Panc1 (cell line): ENCODE data around the gene COG8. TPM values are rescaled to one million over a fixed set of nuclear protein-coding genes. Genes with fewer than 3 reads are reported as not detected.

Experiments used
- ATAC-seq: fragments of 200-7000 bp; cut with Tn5 transposase; 2 replicates; pipeline ENCODE4 v1.9.1; 2020; ENCODE audit warnings: mild to moderate bottlenecking, moderate library complexity
- BruUV-seq: library from RNA; stranded (reverse); fragments of 400-500 nt; replicated peaks from 2 replicates; lab custom pipeline; 2021; lab: Mats Ljungman, UMichigan
- CTCF ChIA-PET: fragments of 300-600 bp; sonication (Branson Sonifier 250); formaldehyde crosslinking; loops from one replicate; lab custom pipeline; 2022; ENCODE audit warnings: antibody characterized with exemption; lab: Charles Lee
- POLR2A ChIA-PET: fragments of 300-600 bp; sonication (Branson Sonifier 250); formaldehyde crosslinking; loops from one replicate; lab custom pipeline; 2022; ENCODE audit warnings: antibody characterized with exemption; lab: Charles Lee
- DNase-seq: peaks from one replicate; pipeline ENCODE4 v3.0.0-alpha.2; 2010; ENCODE audit warnings: low read depth, low spot score
- H3K27ac ChIP-seq: 2 replicates; pipeline ENCODE4 v1.5.1; 2011; ENCODE audit warnings: mild to moderate bottlenecking, low read length, inconsistent platforms
- H3K27me3 ChIP-seq: fragments of 200-500 bp; sonication (Bioruptor generic); 2 replicates; pipeline ENCODE4 v1.6.0; 2014; ENCODE audit warnings: low read length, inconsistent platforms; ENCODE audit not compliant: control insufficient read depth, insufficient read depth
- H3K36me3 ChIP-seq: fragments of 200-500 bp; sonication (Bioruptor generic); 2 replicates; pipeline ENCODE4 v1.5.1; 2014; ENCODE audit warnings: inconsistent platforms, mild to moderate bottlenecking, low read length, moderate library complexity; ENCODE audit not compliant: control insufficient read depth, insufficient read depth
- H3K4me1 ChIP-seq: 2 replicates; pipeline ENCODE4 v1.5.1; 2011; ENCODE audit warnings: inconsistent platforms, mild to moderate bottlenecking, low read length, moderate library complexity; ENCODE audit not compliant: control insufficient read depth, insufficient read depth
- H3K4me3 ChIP-seq, 2 experiments: 2 replicates each; pipeline ENCODE4 v1.5.1; 2011 to 2012; ENCODE audit warnings: low read depth in 2 of 2, low read length in 2 of 2, mild to moderate bottlenecking in 2 of 2, inconsistent platforms in 1 of 2, moderate library complexity in 1 of 2
- H3K9me3 ChIP-seq: fragments of 200-500 bp; sonication (Bioruptor generic); 2 replicates; pipeline ENCODE4 v1.5.1; 2014; ENCODE audit warnings: low read depth, mild to moderate bottlenecking, inconsistent platforms, low read length, moderate library complexity; ENCODE audit not compliant: control insufficient read depth, insufficient read depth
- CTCF ChIP-seq: fragments of 450-650 bp; IDR thresholded peaks from 2 replicates; pipeline ENCODE4 v1.5.1; 2017; ENCODE audit warnings: mild to moderate bottlenecking
- POLR2AphosphoS5 ChIP-seq: IDR thresholded peaks from 2 replicates; pipeline ENCODE4 v1.6.1; 2012; ENCODE audit warnings: mild to moderate bottlenecking, low read depth, low read length, moderate library complexity
- REST ChIP-seq, 2 experiments: IDR thresholded peaks; 2 replicates each; pipeline ENCODE4 v1.6.1; 2011 to 2012; ENCODE audit warnings: low read depth in 2 of 2, control low read depth in 1 of 2, low read length in 1 of 2, mild to moderate bottlenecking in 1 of 2, moderate library complexity in 1 of 2; ENCODE audit not compliant: insufficient read depth in 1 of 2
- SIN3A ChIP-seq: IDR thresholded peaks from 2 replicates; pipeline ENCODE4 v1.6.1; 2012; ENCODE audit warnings: low read depth, mild to moderate bottlenecking, low read length, moderate library complexity, borderline replicate concordance; ENCODE audit not compliant: insufficient read depth
- TCF7L2 ChIP-seq: IDR thresholded peaks from 2 replicates; pipeline ENCODE4 v1.6.1; 2011; ENCODE audit warnings: mild to moderate bottlenecking, low read depth, low read length, inconsistent platforms
- in situ Hi-C: cut with HindIII; loops from 2 replicates; pipeline ENCODE4 v1.10.0; 2016; ENCODE audit warnings: low sequenced_read_pairs, low pct_unique_long_range_greater_than_20kb
- intact Hi-C: fragments of 100-400 bp; cut with micrococcal nuclease; formaldehyde crosslinking; loops from one replicate; pipeline ENCODE4 v1.10.0; 2022; ENCODE audit not compliant: unreplicated experiment
- total RNA-seq: library from RNA; stranded (reverse); gene quantifications from one replicate; pipeline ENCODE4 v1.2.1, GENCODE V29; 2021; ENCODE audit not compliant: unreplicated experiment

COG8 gene
- total RNA-seq, 1 experiment from 2014 or later: 30.5 TPM

GRCh38 chr16:69367980-69368379 is 28.6 kb upstream of the COG8 start:
- Histone ChIP-seq H3K4me1 (no peaks in the 10 kb centered on the region), H3K9me3 (no peaks in the 10 kb centered on the region), H3K27ac (no peak overlapping the region), H3K4me3 (no peak overlapping the region), H3K27me3 (no peaks in the 10 kb centered on the region), H3K36me3 (peaks cover 9% of the 10 kb centered on the region)
- TF ChIP-seq SIN3A (no peak), POLR2AphosphoS5 (no peak), REST (IDR thresholded peaks at IDR 0.05; ENCODE audit: insufficient read depth in 1 of 2, low read depth in 2 of 2, low read length in 1 of 2) (no peak)
- DNase-seq: no peak
- in situ Hi-C loops: no loop called here
- CTCF ChIA-PET: no interaction called here
- intact Hi-C loops: no loop called here
- no TSS peak for BruUV-seq
- ATAC-seq: no peak
- POLR2A ChIA-PET: no interaction called here

GRCh38 chr16:69366431-69366830 is 27.1 kb upstream of the COG8 start:
- peaks cover 7% of the 10 kb centered on the region for H3K36me3 ChIP-seq
- H3K27ac ChIP-seq: no peak overlapping the region
- no peak overlapping the region for H3K4me3 ChIP-seq
- no peaks in the 10 kb centered on the region for H3K4me1 ChIP-seq
- DNase-seq (no peak), ATAC-seq (no peak)
- no peaks in the 10 kb centered on the region for H3K9me3 ChIP-seq
- intact Hi-C loops: no loop called here
- no TSS peak for BruUV-seq
- CTCF ChIA-PET: no interaction called here
- POLR2A ChIA-PET: no interaction called here
- TF ChIP-seq SIN3A: no peak
- TF ChIP-seq CTCF: no peak
- TF ChIP-seq TCF7L2: no peak
- TF ChIP-seq REST (IDR thresholded peaks at IDR 0.05; ENCODE audit: insufficient read depth in 1 of 2, low read depth in 2 of 2, low read length in 1 of 2): no peak
- no peak for TF ChIP-seq POLR2AphosphoS5
- H3K27me3 ChIP-seq: no peaks in the 10 kb centered on the region
- in situ Hi-C loops: no loop called here
